Hepatocyte (in vitro differentiated cells): ENCODE results near the gene RARA. TPM values are rescaled to one million over a fixed set of nuclear protein-coding genes. Genes with fewer than 3 reads are reported as not detected.

Experiments used
- DNase-seq: peaks from one replicate; pipeline ENCODE4 v3.0.0-alpha.2; 2016; ENCODE audit warnings: low spot score
- H2AFZ ChIP-seq: fragments of 200-600 bp; sonication (generic); 2 replicates; pipeline ENCODE4 v1.6.0; 2016; ENCODE audit warnings: antibody characterized with exemption, mild to moderate bottlenecking
- H3K27ac ChIP-seq: fragments of 200-600 bp; sonication (generic); 2 replicates; pipeline ENCODE4 v1.5.1; 2016; ENCODE audit warnings: mild to moderate bottlenecking
- H3K27me3 ChIP-seq: fragments of 200-600 bp; sonication (generic); 2 replicates; pipeline ENCODE4 v1.6.1; 2016
- H3K36me3 ChIP-seq: fragments of 200-600 bp; sonication (generic); replicated peaks from 2 replicates; pipeline ENCODE4 v1.5.1; 2016; ENCODE audit warnings: low read depth; ENCODE audit not compliant: insufficient read depth
- H3K4me1 ChIP-seq: fragments of 200-600 bp; sonication (generic); 2 replicates; pipeline ENCODE4 v1.5.1; 2016; ENCODE audit warnings: mild to moderate bottlenecking, moderate library complexity; ENCODE audit not compliant: insufficient read depth
- H3K4me2 ChIP-seq: fragments of 200-600 bp; sonication (generic); 2 replicates; pipeline ENCODE4 v1.6.0; 2016
- H3K4me3 ChIP-seq: fragments of 200-600 bp; sonication (generic); 2 replicates; pipeline ENCODE4 v1.5.1; 2016; ENCODE audit warnings: mild to moderate bottlenecking
- H3K79me2 ChIP-seq: fragments of 200-600 bp; sonication (generic); 2 replicates; pipeline ENCODE4 v1.6.0; 2017; ENCODE audit warnings: mild to moderate bottlenecking
- H3K9me2 ChIP-seq: fragments of 200-600 bp; sonication (generic); replicated peaks from 2 replicates; pipeline ENCODE4 v1.6.0; 2017; ENCODE audit warnings: mild to moderate bottlenecking; ENCODE audit not compliant: insufficient read depth
- H3K9me3 ChIP-seq: fragments of 200-600 bp; sonication (generic); 2 replicates; pipeline ENCODE4 v1.5.1; 2016; ENCODE audit warnings: low read depth, mild to moderate bottlenecking
- H4K20me1 ChIP-seq: fragments of 200-600 bp; sonication (generic); 2 replicates; pipeline ENCODE4 v1.6.0; 2016; ENCODE audit warnings: mild to moderate bottlenecking; ENCODE audit not compliant: insufficient read depth, poor library complexity, severe bottlenecking
- CTCF ChIP-seq: fragments of 200-600 bp; sonication (generic); IDR thresholded peaks from 2 replicates; pipeline ENCODE4 v1.5.1; 2016; ENCODE audit warnings: antibody characterized with exemption, mild to moderate bottlenecking; ENCODE audit not compliant: poor library complexity
- EZH2 ChIP-seq: fragments of 200-600 bp; sonication (generic); IDR thresholded peaks from 2 replicates; pipeline ENCODE4 v1.6.1; 2016; ENCODE audit warnings: antibody characterized with exemption, mild to moderate bottlenecking, borderline replicate concordance
- EZH2phosphoT487 ChIP-seq: fragments of 200-600 bp; sonication (generic); IDR thresholded peaks from one replicate; pipeline ENCODE4 v1.6.1; 2018; ENCODE audit warnings: antibody characterized with exemption, mild to moderate bottlenecking, low read depth, moderate library complexity; ENCODE audit not compliant: unreplicated experiment, severe bottlenecking
- WGBS: methylation state at CpG from one replicate; pipeline ENCODE4 v1.1.6; 2016; ENCODE audit warnings: low lambda C conversion rate; ENCODE audit errors: missing lambda C conversion rate; 5-methylcytosine and 5-hydroxymethylcytosine counted together
- polyA plus RNA-seq: library from polyadenylated mRNA; unstranded; fragments of >200 nt; fragmentation: Nextera tagmentation; extraction: Ambion mirVana; gene quantifications from 2 replicates; pipeline ENCODE4 v1.2.1, GENCODE V29; 2016
- total RNA-seq: library from RNA; depleted of rRNA; stranded (reverse); fragments of >200 nt; gene quantifications from 2 replicates; pipeline ENCODE4 v1.2.3, GENCODE V29; 2014

The RARA gene
- total RNA-seq = 19.2 and 30.0 TPM in 2 replicates
- 33.1 and 34.4 TPM in 2 replicates for polyA plus RNA-seq

GRCh38 chr17:40309031-40309948 lies at the start of gene RARA:
Gene RARA, plus strand, starts transcription at chr17:40309180. Its CDS starts 22,039 bp downstream, at chr17:40331219.
- peaks cover 81% of the 10 kb centered on the region for H3K4me1 ChIP-seq
- H3K36me3 ChIP-seq = no peaks in the 10 kb centered on the region
- no peak for TF ChIP-seq EZH2phosphoT487
- no peak for TF ChIP-seq CTCF
- no peak for TF ChIP-seq EZH2
- H3K4me2 ChIP-seq = peak within 1 kb of the TSS; percentile 95
- H3K9me3 ChIP-seq = no peaks in the 10 kb centered on the region
- no peaks in the 10 kb centered on the region for H3K27me3 ChIP-seq
- DNase-seq = peak; percentile 70
- peak within 1 kb of the TSS; percentile 56 for H2AFZ ChIP-seq
- peaks cover 56% of the 10 kb centered on the region for H3K79me2 ChIP-seq
- WGBS = 5% methylated on average over 20 of the region's 20 CpGs
- no peaks in the 10 kb centered on the region for H4K20me1 ChIP-seq
- H3K4me3 ChIP-seq = peak within 1 kb of the TSS; percentile 89
- peak within 1 kb of the TSS; percentile 96 for H3K27ac ChIP-seq
- no peaks in the 10 kb centered on the region for H3K9me2 ChIP-seq

DNA sequence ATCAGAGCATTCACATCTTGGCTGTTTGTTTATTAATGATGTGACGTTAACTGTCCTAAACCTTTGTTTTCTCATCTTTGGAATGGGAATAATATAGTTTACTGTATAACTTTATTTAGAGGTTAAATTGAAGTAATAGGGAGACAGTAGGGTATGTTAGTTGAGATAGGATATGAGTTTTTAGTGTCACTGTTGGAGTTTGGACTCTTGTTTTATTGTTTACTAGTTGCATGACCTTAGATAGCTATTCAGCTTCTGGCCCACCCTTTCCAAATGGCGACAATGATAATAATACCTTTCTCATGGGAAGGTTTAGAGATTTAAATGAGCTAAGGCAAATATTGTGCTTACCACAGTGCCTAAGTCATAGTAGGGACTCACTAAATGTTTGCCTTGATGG lies 49.5 kb upstream of the RARA start:
- H3K36me3 ChIP-seq = peaks cover 5% of the 10 kb centered on the region
- 91% methylated on average over 2 of the region's 2 CpGs for WGBS

DNA sequence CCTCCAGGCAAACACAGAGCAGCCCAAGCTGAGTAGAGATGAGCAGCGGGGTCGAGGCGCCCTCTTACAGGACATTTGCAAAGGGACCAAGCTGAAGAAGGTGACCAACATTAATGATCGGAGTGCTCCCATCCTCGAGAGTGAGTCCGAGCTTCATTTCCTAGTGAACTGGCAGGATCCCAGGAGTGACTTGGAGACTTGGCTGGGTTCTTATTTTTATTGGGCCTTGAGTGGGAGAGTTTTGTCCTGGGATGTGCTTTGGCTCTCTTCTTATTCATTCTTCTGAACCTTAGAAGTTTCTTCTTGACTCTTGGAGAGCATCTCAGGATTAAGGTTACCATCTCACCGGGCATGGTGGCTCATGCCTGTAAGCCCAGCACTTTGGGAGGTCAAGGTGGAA lies 48.5 kb upstream of the RARA start:
- TF ChIP-seq EZH2 = no peak
- no peak for TF ChIP-seq EZH2phosphoT487
- Histone ChIP-seq H3K27ac (no peak overlapping the region), H3K27me3 (no peaks in the 10 kb centered on the region), H3K79me2 (peaks cover 26% of the 10 kb centered on the region), H3K4me1 (no peaks in the 10 kb centered on the region), H3K9me2 (no peaks in the 10 kb centered on the region), H2AFZ (no peak overlapping the region), H4K20me1 (no peaks in the 10 kb centered on the region), H3K4me3 (no peak overlapping the region), H3K9me3 (no peaks in the 10 kb centered on the region), H3K4me2 (no peak overlapping the region), H3K36me3 (peaks cover 5% of the 10 kb centered on the region)
- DNase-seq = no peak
- 99% methylated on average over 7 of the region's 7 CpGs for WGBS

More for the DNA sequence above, 49.5 kb upstream of the RARA start:
- no peaks in the 10 kb centered on the region for H3K27me3 ChIP-seq
- TF ChIP-seq EZH2phosphoT487 = no peak
- TF ChIP-seq EZH2 = no peak
- no peak for TF ChIP-seq CTCF
- no peak for DNase-seq
- H3K79me2 ChIP-seq = peaks cover 35% of the 10 kb centered on the region
- no peak overlapping the region for H3K27ac ChIP-seq
- no peaks in the 10 kb centered on the region for H3K4me1 ChIP-seq
- no peak overlapping the region for H2AFZ ChIP-seq
- H3K9me2 ChIP-seq = no peaks in the 10 kb centered on the region
- no peaks in the 10 kb centered on the region for H3K9me3 ChIP-seq
- no peak overlapping the region for H3K4me3 ChIP-seq
- no peak overlapping the region for H3K4me2 ChIP-seq
- H4K20me1 ChIP-seq = no peaks in the 10 kb centered on the region
